GM12872 (cell line): ENCODE results near the gene PPARD.

ENCODE experiments used
- CTCF ChIP-seq: IDR thresholded peaks from 3 replicates; pipeline ENCODE4 v1.5.1; 2011; ENCODE audit warnings: low read depth, mild to moderate bottlenecking, low read length, moderate library complexity; ENCODE audit not compliant: insufficient read depth

PPARD gene

GRCh38 chr6:35370785-35371493 is 28.6 kb downstream of the PPARD start:
- TF ChIP-seq CTCF = no peak

- TF ChIP-seq CTCF = no peak
Measured at GRCh38 chr6:35371494-35372262, 29.3 kb downstream of the PPARD start.

- no peak for TF ChIP-seq CTCF
Measured at GRCh38 chr6:35372633-35373032, 30.3 kb downstream of the PPARD start.

- no peak for TF ChIP-seq CTCF
Measured at GRCh38 chr6:35376281-35376680, 33.9 kb downstream of the PPARD start.

GRCh38 chr6:35377002-35377401 is 34.6 kb downstream of the PPARD start:
- TF ChIP-seq CTCF = no peak

- TF ChIP-seq CTCF = no peak
Measured at GRCh38 chr6:35378261-35378660, 35.9 kb downstream of the PPARD start.

GRCh38 chr6:35381132-35381531 is 38.8 kb downstream of the PPARD start:
- TF ChIP-seq CTCF = no peak
